ENCODE measurements around the gene CACNA2D4.

The CACNA2D4 gene

GRCh38 chr12:1929241-1929984 lies 11.0 kb upstream of the CACNA2D4 start:
- no peak overlapping the region for H3K4me3 ChIP-seq (ENCODE audit: control insufficient read depth, low read depth, low read length)
- no peak for TF ChIP-seq CTCF (IDR thresholded peaks at IDR 0.05; ENCODE audit: control insufficient read depth, insufficient read depth, low read depth, low read length, missing control alignments)
- no peak for DNase-seq (ENCODE audit: low read depth)

- DNase-seq (ENCODE audit: low read depth), result no peak
- no peak for TF ChIP-seq CTCF (IDR thresholded peaks at IDR 0.05; ENCODE audit: control insufficient read depth, insufficient read depth, low read depth, low read length, missing control alignments)
- no peak overlapping the region for H3K4me3 ChIP-seq (ENCODE audit: control insufficient read depth, low read depth, low read length)
These were observed 10.1 kb upstream of the CACNA2D4 start for GRCh38 chr12:1928439-1929121.

GRCh38 chr12:1927751-1928351 lies 9.4 kb upstream of the CACNA2D4 start:
- H3K4me3 ChIP-seq (ENCODE audit: control insufficient read depth, low read depth, low read length), result no peak overlapping the region
- no peak for TF ChIP-seq CTCF (IDR thresholded peaks at IDR 0.05; ENCODE audit: control insufficient read depth, insufficient read depth, low read depth, low read length, missing control alignments)
- DNase-seq (ENCODE audit: low read depth), result no peak

- DNase-seq (ENCODE audit: low read depth), result no peak
- H3K4me3 ChIP-seq (ENCODE audit: control insufficient read depth, low read depth, low read length), result no peak overlapping the region
- TF ChIP-seq CTCF (IDR thresholded peaks at IDR 0.05; ENCODE audit: control insufficient read depth, insufficient read depth, low read depth, low read length, missing control alignments), result no peak
These were observed 8.7 kb upstream of the CACNA2D4 start for GRCh38 chr12:1927051-1927680.

- no peak for TF ChIP-seq CTCF (IDR thresholded peaks at IDR 0.05; ENCODE audit: control insufficient read depth, insufficient read depth, low read depth, low read length, missing control alignments)
- DNase-seq (ENCODE audit: low read depth), result no peak
- no peak overlapping the region for H3K4me3 ChIP-seq (ENCODE audit: control insufficient read depth, low read depth, low read length)
These were observed 7.8 kb upstream of the CACNA2D4 start for GRCh38 chr12:1926251-1926657.

GRCh38 chr12:1925684-1926006 lies 7.2 kb upstream of the CACNA2D4 start:
- TF ChIP-seq CTCF (IDR thresholded peaks at IDR 0.05; ENCODE audit: control insufficient read depth, insufficient read depth, low read depth, low read length, missing control alignments), result no peak
- no peak for DNase-seq (ENCODE audit: low read depth)
- no peak overlapping the region for H3K4me3 ChIP-seq (ENCODE audit: control insufficient read depth, low read depth, low read length)

All from AG09309 (cell line).